Colon (tissue), 2 donors: ENCODE measurements around the gene LHFPL2.

ENCODE experiments used
- FAIRE-seq: peaks from 2 replicates; lab custom pipeline; 2012; peaks lifted over from hg19 to GRCh38; lab: Jason Lieb, UNC
- donor health status: control.
- donor health status: control.

LHFPL2 gene

DNA sequence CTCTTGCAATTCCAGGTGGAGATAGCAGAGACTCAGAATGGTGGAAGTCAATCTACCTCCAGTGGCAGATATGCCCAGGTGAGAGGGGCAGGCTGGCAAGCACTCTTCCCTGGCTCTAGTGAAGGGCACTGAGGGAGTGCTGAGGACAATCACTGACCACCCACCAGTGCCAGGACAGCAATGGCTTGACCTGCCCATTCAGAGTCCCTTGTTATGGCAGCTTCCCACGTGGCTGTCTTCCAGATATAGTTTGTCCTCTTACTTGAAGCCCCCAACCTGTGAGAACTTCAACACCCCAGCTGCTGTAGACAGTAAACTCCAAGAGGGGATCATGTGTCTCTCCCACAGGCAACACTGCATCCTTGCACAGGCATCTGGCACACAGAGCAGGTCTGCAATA lies 104.7 kb downstream of the LHFPL2 start:
- no peak for FAIRE-seq

DNA sequence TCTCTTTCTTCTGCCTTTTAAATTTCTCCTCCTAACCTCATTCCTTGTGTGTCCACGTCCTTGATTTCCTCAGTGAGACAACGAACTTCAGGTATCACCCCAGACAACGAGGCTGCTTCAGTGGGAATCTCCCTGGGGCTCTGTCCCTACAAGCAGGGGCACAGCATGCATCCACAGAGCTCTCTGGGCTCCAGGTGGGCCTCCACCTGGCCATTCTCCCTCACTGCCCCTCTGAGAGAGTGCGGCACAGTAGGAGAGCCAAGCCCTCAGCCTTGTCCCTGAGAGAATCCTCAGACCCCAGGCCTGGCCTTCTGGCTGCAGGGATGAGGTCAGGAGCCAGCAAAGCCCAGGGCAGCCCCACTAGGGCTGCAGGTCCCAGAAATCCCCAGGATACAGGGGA lies 105.3 kb downstream of the LHFPL2 start:
- FAIRE-seq: no peak

DNA sequence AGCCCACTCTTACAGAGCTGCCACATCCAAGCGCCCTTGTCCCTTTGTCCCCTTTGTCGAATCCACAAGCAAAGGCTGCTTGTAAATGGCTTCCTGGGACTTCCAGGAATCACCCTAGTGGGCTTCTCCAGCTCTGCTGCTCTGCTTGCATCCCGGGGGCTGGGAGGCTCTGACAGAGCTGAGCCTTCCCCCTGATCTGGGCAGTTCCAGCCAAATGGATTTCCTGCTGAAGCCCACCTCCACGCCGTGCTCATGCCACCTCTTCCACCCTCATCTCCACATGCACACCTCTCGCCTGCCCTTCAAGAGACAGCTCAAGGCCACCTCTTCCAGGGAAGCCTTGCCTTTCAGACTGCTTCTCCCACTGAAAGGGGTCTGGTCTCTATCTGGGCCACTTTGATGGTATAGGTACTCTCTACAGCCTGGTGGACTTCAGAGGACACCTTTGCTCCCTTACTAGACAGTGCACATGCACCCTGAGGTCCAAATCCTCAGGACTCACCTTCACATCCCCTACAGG lies 106.2 kb downstream of the LHFPL2 start:
- no peak for FAIRE-seq

DNA sequence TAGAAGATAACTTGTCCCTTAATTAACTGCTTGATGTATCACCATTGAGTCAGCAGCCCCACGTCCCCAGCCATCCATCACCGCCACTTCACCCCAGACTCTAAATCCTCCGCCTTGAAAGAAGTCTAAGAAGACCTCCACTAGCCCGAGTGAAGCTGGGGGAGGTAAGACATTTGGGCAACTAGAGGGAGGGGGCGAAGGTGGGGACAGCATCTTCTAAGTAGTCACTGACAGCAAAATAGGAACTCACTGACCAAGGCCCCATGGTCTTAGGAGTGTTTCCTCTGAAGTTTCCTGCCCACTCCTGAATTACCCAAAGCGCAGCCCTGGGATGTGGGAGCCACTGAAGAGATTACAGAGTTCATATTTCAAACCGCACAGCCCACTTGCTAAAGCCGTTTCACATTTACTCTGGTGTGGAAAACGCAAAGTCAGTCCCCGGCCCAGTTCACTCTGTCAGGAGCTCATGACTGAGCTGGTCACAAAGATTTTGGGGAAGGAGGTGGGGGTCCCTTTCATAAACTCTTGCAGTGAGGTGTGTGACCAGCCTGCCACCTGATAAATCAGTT lies 107.4 kb downstream of the LHFPL2 start:
- no peak for FAIRE-seq

DNA sequence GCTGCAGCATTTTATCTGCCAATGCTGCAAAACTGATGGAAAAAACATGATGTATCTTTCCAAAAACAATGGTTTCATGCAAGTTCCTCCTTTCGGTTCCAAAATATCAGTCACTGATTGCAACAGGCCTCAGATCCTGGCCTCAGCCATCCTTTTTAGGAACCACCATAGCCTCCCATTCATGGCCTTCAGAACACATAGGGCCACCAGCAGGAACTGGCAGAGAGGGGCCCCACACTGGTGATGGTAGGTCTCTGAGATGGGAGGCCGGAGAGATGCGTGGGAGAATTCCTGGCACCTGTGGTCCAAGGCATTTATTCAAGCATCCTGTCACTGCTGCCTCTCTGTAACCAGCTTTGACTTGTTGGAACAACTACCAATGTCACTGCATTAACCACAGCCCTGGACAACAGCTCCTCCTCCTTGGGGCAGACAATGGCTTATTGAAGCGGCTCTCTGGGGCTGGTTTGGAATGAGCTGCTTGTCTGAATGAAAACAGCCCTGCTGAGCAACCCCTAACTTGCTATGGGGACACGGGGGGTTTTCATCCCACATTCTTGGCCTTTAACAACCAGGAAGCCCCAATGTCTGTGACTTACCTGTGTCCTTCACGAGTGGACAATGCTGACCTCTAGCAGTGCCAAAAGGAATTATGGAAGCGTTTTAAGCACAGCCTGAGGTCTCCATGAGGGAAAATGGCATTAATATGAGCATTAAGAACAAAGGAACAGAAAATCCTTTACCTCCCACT lies 108.1 kb downstream of the LHFPL2 start:
- FAIRE-seq: no peak

GRCh38 chr5:78538240-78538850 lies 110.2 kb downstream of the LHFPL2 start:
- FAIRE-seq: no peak

- FAIRE-seq: no peak
These were observed 110.8 kb downstream of the LHFPL2 start for GRCh38 chr5:78537821-78538220.

DNA sequence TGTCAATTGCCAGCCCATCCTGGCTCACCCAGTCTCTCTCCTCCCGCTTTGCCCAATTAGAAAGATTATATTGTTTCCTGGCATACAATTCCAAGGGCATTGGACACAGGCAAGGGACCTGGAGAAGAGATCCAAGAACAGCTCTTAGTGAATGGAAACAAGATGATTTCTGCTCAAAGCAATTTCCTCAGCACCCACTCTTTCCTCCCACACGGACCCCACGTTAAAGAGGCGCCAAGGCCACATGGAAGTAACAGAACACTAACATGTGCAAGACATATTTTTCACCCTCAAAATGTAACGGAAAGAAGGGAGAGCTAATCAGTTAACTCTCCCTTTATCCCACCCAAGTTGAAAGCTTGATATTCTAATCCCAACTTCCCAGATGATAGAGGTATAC lies 111.2 kb downstream of the LHFPL2 start:
- no peak for FAIRE-seq

GRCh38 chr5:78536661-78537196 lies 111.8 kb downstream of the LHFPL2 start:
- FAIRE-seq: no peak

DNA sequence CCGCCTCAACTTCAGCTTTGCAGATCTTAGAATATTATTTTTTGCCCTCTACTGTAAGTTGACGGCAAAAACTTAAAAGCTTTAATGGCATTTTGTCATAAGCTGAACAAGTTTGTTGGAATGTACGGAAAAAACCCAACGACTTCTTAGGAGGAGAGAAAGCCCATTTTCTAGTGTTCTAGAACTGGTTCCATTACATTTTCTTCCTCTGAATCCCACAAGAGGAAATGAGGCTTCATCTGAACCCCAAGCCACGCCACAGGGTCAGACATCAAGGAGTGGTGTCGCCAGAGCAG lies 113.7 kb downstream of the LHFPL2 start:
- no peak for FAIRE-seq

GRCh38 chr5:78534148-78534904 lies 114.2 kb downstream of the LHFPL2 start:
- FAIRE-seq: no peak

DNA sequence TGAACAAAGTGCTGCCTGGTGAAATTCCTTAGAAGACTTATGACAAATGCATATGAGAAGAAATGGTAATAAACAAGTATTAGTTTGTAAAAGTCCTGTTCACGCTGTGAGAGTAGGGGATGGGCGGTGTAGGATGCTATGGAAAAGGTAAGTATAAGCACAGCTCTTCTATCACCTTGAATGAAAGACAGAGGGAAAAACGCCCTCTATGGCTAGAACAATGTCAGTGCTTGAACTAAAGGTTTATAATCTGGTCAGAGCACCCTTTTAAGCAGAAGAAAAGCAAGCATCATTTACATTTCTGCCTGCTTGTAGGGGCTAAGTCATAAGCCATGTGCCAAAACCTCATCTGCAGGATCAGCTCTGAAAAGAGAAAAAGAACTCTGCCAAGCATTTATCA lies 115.2 kb downstream of the LHFPL2 start:
- no peak for FAIRE-seq

DNA sequence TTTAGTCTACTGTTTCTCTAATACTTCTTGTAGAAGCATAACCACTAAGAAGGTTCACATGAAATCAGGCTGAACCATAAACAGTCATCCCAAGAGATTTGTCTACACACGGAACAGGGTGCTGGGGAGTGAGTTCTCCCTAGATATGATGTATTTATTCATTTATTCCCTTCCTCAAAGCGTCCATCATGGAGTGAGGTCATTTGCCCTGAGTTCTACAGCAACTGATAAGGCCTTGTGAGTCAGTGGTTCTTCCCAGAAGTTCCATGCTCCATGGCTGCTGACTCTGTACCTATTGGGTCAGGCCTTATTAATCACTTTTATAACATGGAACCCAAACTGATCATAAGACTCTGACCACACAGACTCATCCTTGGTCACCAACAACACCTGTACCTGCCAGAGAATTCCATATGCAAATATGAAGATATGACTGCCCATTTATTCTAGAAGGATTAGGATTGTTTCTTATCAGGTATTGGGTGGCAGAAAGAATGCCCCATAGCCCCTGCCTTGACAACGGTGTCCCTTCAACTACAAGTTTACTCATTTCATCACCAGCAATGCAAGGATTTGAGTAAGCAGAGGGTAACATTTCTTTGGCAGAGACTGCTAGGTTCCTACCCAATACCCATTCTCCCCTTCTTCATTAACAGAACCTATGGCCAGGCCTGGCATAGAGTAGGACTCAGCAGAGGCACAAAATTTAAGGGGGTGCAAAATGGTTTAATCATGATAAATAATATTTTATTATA lies 118.1 kb downstream of the LHFPL2 start:
- no peak for FAIRE-seq

- no peak for FAIRE-seq
These were observed 120.6 kb downstream of the LHFPL2 start for GRCh38 chr5:78527925-78528324.

GRCh38 chr5:78527054-78527859 lies 121.3 kb downstream of the LHFPL2 start:
- no peak for FAIRE-seq

DNA sequence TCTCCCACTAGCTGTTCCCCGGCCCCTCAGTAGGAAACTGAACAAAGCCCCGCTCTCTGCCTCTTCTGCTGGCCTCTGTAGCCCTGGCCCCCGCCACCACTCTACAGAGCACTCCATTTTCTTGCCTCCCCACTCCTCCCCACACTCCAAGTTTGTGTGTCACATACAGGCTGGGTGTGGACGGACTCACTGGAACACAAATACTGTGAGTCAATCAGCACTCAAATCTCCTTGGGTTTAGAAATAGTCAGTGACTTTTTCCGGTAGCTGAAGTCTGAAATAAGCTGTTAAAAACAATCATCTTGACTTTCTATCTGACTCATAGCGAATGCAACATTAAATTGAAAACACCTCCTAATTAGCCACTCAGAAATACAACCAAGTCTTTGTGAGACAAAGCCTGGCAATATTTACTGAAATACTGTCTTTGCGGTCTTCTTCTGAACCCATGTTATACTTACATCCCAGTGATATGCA lies 122.5 kb downstream of the LHFPL2 start:
- no peak for FAIRE-seq

DNA sequence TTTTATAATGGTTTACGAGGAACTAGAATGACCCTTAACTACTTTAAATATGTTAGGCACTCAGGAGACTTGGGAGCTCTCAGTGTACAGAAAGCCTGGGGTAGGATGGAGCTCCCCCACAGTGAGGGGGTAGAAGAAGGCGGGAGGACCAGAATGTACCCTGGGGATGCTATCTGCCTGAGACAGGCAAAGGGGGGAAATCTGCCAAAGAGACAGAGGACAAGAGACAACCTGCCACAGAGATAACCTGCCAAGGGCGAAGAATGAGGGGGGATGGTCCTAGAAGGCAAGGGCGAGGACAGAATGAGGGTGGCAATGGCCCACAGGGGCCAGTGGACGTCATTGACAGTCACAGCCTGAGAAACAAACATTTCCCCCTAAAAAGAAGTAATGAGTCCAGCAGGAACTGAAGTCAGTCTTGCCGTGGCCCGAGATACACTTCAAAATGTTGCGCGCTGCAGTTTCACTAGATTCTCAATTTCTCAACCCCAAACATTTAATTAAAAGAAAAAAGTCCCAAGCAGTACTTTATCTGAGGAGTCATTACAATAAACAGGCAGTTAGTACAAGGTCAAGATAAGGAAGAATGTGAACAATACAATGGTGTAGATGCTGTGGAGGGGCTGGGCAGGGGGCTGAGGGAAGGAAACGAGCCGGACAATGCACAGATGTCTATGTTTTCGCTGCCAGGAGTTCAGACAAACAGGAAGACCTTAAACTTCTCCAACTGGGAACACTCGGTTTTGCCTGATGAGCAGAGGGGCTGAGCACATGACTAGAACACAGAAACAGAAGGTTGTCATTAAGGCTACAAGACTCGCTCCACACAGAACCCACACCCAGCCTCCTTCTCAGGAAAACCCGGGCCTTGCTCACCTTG lies 125.0 kb downstream of the LHFPL2 start:
- no peak for FAIRE-seq

- no peak for FAIRE-seq
These were observed 125.9 kb downstream of the LHFPL2 start for GRCh38 chr5:78522476-78523260.

DNA sequence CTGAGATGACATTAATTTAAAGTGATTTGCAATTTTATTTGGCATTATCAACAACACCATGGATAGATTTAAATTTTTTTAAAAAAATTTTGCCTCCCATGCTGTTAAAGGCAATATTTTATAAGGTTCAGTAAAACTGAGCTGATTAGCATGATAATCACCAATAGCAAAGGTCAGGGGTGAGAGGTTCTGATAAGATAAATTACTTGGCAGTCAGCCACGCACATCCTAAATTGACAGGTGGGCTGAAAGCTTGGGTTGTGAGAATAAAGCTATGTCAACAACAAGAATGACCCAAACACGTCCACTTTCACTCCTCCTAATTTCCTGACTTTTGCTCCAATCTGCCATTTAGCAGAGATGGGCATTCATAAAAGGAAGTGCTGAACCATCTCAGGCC lies 127.1 kb downstream of the LHFPL2 start:
- FAIRE-seq: no peak
